K562 (cell line): ENCODE data around the gene GCNT3. TPM values are rescaled to one million over a fixed set of nuclear protein-coding genes. Genes with fewer than 3 reads are reported as not detected.

Experiments
- ASH1L ChIP-seq: fragments of 450-650 bp; IDR thresholded peaks from 2 replicates; pipeline ENCODE4 v1.6.1; 2018; ENCODE audit warnings: borderline replicate concordance, mild to moderate bottlenecking, low read depth; ENCODE audit not compliant: partially characterized antibody
- CAMTA2 ChIP-seq: fragments of 250-450 bp; sonication (Bioruptor Pico); conservative IDR thresholded peaks from 2 replicates; pipeline ENCODE4 v1.5.1; 2022
- ETV1 ChIP-seq: fragments of 450-650 bp; conservative IDR thresholded peaks from 2 replicates; pipeline ENCODE4 v1.6.1; 2016; ENCODE audit warnings: missing genetic modification characterization, control low read depth, low read depth, missing compliant biosample characterization
- HDAC6 ChIP-seq: IDR thresholded peaks from 2 replicates; pipeline ENCODE4 v1.6.1; 2012; ENCODE audit warnings: low read depth, mild to moderate bottlenecking, control low read depth, inconsistent platforms, low read length, moderate library complexity
- HEY1 ChIP-seq: fragments of 250-450 bp; sonication (Bioruptor Pico); IDR thresholded peaks from 2 replicates; pipeline ENCODE4 v1.5.0; 2020; ENCODE audit warnings: mild to moderate bottlenecking, moderate library complexity, borderline replicate concordance
- KAT7 ChIP-seq: sonication (generic); formaldehyde crosslinking; IDR thresholded peaks from 2 replicates; pipeline ENCODE4 v1.8.0; 2022; ENCODE audit warnings: missing genetic modification reagents, mild to moderate bottlenecking, borderline replicate concordance
- MYNN ChIP-seq, 2 experiments: sonication (generic); formaldehyde crosslinking in 1 of 2; IDR thresholded peaks; 2 replicates each; pipeline versions ENCODE4 v1.5.0 to v1.6.1; 2016 to 2020; ENCODE audit warnings: antibody characterized with exemption in 1 of 2, missing genetic modification reagents in 1 of 2
- PHF20 ChIP-seq: fragments of 450-650 bp; IDR thresholded peaks from 2 replicates; pipeline ENCODE4 v1.6.1; 2018; ENCODE audit not compliant: partially characterized antibody
- POLR2AphosphoS2 ChIP-seq: IDR thresholded peaks from 2 replicates; pipeline ENCODE4 v1.6.1; 2012; ENCODE audit warnings: low read length, improper control_type of control experiment
- PTTG1 ChIP-seq: fragments of 450-650 bp; IDR thresholded peaks from 2 replicates; pipeline ENCODE4 v1.6.1; 2016; ENCODE audit warnings: low read depth, mild to moderate bottlenecking, missing genetic modification characterization, missing compliant biosample characterization
- SAP30 ChIP-seq: fragments of 200-600 bp; sonication (generic); IDR thresholded peaks from 2 replicates; pipeline ENCODE4 v1.6.1; 2012; ENCODE audit warnings: borderline replicate concordance, low read depth, mild to moderate bottlenecking, moderate library complexity, low read length, control low read depth, inconsistent platforms; ENCODE audit not compliant: insufficient read depth, poor library complexity, severe bottlenecking
- SMC3 ChIP-seq: conservative IDR thresholded peaks from 2 replicates; pipeline ENCODE4 v1.6.1; 2011; ENCODE audit warnings: low read depth, low read length, improper control_type of control experiment; ENCODE audit not compliant: insufficient read depth
- SOX6 ChIP-seq: fragments of 450-650 bp; IDR thresholded peaks from 2 replicates; pipeline ENCODE4 v1.6.1; 2014; ENCODE audit warnings: mild to moderate bottlenecking
- ZFP30 ChIP-seq: fragments of 250-450 bp; sonication (Bioruptor Pico); IDR thresholded peaks from 2 replicates; pipeline ENCODE4 v1.8.0; 2022; ENCODE audit warnings: moderate library complexity, mild to moderate bottlenecking, inconsistent platforms, borderline replicate concordance
- ZNF764 ChIP-seq: fragments of 250-450 bp; sonication (Bioruptor Pico); IDR thresholded peaks from 2 replicates; pipeline ENCODE4 v1.4.0; 2020; ENCODE audit warnings: low read depth, mild to moderate bottlenecking, moderate library complexity
- ZNF780A ChIP-seq: fragments of 250-450 bp; sonication (Bioruptor Pico); IDR thresholded peaks from 2 replicates; pipeline ENCODE4 v1.5.0; 2021; ENCODE audit warnings: mild to moderate bottlenecking
- polyA plus RNA-seq, 8 experiments: library from polyadenylated mRNA; depleted of rRNA in 4 of 8; stranded (reverse) in 5 of 8; unstranded in 3 of 8; fragments of >200 nt; fragmentation: Nextera tagmentation in 2 of 8; fragmentation: Illumina TruSeq in 1 of 8; extraction: Ambion mirVana in 2 of 8; extraction: Trizol in 1 of 8; gene quantifications; 2 replicates each; pipeline versions ENCODE4 v1.2.1 to v1.2.3, GENCODE V29; 2011 to 2014; ENCODE audit warnings: inconsistent platforms in 1 of 8, missing spikeins in 1 of 8
- total RNA-seq, 7 experiments: library from RNA; depleted of rRNA in 6 of 7; stranded (reverse); fragments of >200 nt in 6 of 7; fragmentation: Illumina TruSeq in 2 of 7; extraction: Trizol in 2 of 7; gene quantifications; 2 replicates each; pipeline versions ENCODE4 v1.2.1 to v1.2.3, GENCODE V29; 2011 to 2021; ENCODE audit warnings: low replicate concordance in 1 of 7
- TF ChIP-seq, protein P1 (sequence below), 2 experiments: IDR thresholded peaks; 2 replicates each; pipeline ENCODE4 v1.6.1; 2012; ENCODE audit warnings: improper control_type of control experiment in 2 of 2, low read depth in 2 of 2, low read length in 2 of 2, borderline replicate concordance in 1 of 2
- TF ChIP-seq, protein P2 (sequence below): fragments of 450-650 bp; formaldehyde crosslinking; IDR thresholded peaks from 2 replicates; pipeline ENCODE4 v1.4.0; 2020; ENCODE audit warnings: mild to moderate bottlenecking
- TF ChIP-seq, protein P3 (sequence below): sonication (generic); formaldehyde crosslinking; IDR thresholded peaks from 2 replicates; pipeline ENCODE4 v1.4.0; 2020; ENCODE audit warnings: mild to moderate bottlenecking, missing genetic modification reagents
- TF ChIP-seq, protein P4 (sequence below), 2 experiments: IDR thresholded peaks; 2 replicates each; pipeline ENCODE4 v1.6.1; 2011; ENCODE audit warnings: borderline replicate concordance in 1 of 2, control low read depth in 1 of 2, low read depth in 1 of 2, low read length in 1 of 2, mild to moderate bottlenecking in 1 of 2, mixed read lengths in 1 of 2, moderate library complexity in 1 of 2; ENCODE audit not compliant: insufficient read depth in 1 of 2, insufficient read length in 1 of 2, poor library complexity in 1 of 2, severe bottlenecking in 1 of 2; ENCODE audit errors: extremely low read depth in 1 of 2

The GCNT3 gene
- total and polyA plus RNA-seq, 9 of the 15 experiments (the other 6 are each of a cell fraction or from before 2014, with no cell fraction given), result 0.07 to 0.35 (median 0.11) TPM; not detected in 4

DNA sequence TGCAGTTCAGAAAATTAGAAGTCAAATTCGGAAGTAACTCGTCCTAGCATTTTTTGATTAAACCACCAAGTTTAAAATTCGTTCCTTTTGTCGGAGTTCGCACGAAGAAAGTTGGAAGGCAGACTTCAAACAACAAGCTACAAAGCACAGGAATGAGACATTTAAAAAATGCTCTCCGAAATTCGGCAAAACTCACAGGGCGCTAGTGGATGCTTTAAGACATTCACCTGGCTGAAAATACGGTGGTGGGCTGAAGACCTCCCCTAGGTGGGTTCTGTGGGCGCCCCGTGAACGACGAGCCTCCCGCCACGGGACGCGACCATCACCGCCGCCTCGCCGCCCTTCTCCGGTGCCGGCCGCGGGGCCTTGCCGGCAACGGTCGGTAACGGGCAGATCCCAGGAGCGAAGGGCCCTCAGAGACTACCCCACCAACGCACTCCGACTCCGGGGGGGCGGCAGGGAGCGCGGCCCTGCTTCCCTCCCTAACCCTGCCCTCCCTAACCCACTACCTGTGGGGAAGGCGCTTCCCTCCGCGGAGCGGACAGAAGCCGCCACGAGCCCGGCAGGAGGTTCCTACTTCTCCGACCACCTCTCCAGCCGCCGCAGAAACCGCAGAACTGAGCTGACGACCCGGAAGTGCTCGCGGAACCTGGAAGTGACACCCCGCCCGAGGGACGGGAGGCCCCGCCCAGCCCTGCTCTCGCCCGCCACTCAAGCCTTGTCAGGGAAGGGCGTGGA, 45.5 kb downstream of the GCNT3 start, which contains the start of gene GTF2A2 (continued):
- no peak for TF ChIP-seq ETV1 (tag)
- TF ChIP-seq ZNF780A, result no peak
- TF ChIP-seq, protein P1, sequence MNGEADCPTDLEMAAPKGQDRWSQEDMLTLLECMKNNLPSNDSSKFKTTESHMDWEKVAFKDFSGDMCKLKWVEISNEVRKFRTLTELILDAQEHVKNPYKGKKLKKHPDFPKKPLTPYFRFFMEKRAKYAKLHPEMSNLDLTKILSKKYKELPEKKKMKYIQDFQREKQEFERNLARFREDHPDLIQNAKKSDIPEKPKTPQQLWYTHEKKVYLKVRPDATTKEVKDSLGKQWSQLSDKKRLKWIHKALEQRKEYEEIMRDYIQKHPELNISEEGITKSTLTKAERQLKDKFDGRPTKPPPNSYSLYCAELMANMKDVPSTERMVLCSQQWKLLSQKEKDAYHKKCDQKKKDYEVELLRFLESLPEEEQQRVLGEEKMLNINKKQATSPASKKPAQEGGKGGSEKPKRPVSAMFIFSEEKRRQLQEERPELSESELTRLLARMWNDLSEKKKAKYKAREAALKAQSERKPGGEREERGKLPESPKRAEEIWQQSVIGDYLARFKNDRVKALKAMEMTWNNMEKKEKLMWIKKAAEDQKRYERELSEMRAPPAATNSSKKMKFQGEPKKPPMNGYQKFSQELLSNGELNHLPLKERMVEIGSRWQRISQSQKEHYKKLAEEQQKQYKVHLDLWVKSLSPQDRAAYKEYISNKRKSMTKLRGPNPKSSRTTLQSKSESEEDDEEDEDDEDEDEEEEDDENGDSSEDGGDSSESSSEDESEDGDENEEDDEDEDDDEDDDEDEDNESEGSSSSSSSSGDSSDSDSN (IDR thresholded peaks at IDR 0.05; ENCODE audit: borderline replicate concordance in 1 of 2, low read depth in 2 of 2, low read length in 2 of 2), result peak in 1 of 2 experiments; percentile 29; a peak in 1 of 4 replicates
- peak; percentile 98 for TF ChIP-seq POLR2AphosphoS2
- TF ChIP-seq, protein P2, sequence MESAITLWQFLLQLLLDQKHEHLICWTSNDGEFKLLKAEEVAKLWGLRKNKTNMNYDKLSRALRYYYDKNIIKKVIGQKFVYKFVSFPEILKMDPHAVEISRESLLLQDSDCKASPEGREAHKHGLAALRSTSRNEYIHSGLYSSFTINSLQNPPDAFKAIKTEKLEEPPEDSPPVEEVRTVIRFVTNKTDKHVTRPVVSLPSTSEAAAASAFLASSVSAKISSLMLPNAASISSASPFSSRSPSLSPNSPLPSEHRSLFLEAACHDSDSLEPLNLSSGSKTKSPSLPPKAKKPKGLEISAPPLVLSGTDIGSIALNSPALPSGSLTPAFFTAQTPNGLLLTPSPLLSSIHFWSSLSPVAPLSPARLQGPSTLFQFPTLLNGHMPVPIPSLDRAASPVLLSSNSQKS (CRISPR knock-in tag), result no peak
- TF ChIP-seq ZFP30, result no peak
- peak; percentile 88 for TF ChIP-seq PHF20
- no peak for TF ChIP-seq HDAC6
- TF ChIP-seq SOX6, result peak; percentile 46; the same call in 1 of the 2 replicates
- no peak; the same call in 1 of the 2 replicates for TF ChIP-seq HEY1 (CRISPR knock-in tag)
- no peak for TF ChIP-seq CAMTA2 (CRISPR knock-in tag)
- TF ChIP-seq SMC3, result no peak
- no peak for TF ChIP-seq PTTG1
- TF ChIP-seq KAT7 (CRISPR knock-in tag), result peak; percentile 89; the same call in 1 of the 2 replicates
- TF ChIP-seq ASH1L, result no peak
- TF ChIP-seq, protein P3, sequence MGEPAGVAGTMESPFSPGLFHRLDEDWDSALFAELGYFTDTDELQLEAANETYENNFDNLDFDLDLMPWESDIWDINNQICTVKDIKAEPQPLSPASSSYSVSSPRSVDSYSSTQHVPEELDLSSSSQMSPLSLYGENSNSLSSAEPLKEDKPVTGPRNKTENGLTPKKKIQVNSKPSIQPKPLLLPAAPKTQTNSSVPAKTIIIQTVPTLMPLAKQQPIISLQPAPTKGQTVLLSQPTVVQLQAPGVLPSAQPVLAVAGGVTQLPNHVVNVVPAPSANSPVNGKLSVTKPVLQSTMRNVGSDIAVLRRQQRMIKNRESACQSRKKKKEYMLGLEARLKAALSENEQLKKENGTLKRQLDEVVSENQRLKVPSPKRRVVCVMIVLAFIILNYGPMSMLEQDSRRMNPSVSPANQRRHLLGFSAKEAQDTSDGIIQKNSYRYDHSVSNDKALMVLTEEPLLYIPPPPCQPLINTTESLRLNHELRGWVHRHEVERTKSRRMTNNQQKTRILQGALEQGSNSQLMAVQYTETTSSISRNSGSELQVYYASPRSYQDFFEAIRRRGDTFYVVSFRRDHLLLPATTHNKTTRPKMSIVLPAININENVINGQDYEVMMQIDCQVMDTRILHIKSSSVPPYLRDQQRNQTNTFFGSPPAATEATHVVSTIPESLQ, result 0 out of 2 replicates have a peak, but pooled peaks have one; percentile 58
- no peak for TF ChIP-seq SAP30
- TF ChIP-seq ZNF764 (CRISPR knock-in tag), result no peak
- TF ChIP-seq, protein P4, sequence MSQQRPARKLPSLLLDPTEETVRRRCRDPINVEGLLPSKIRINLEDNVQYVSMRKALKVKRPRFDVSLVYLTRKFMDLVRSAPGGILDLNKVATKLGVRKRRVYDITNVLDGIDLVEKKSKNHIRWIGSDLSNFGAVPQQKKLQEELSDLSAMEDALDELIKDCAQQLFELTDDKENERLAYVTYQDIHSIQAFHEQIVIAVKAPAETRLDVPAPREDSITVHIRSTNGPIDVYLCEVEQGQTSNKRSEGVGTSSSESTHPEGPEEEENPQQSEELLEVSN (IDR thresholded peaks at IDR 0.05; ENCODE audit: borderline replicate concordance in 1 of 2, extremely low read depth in 1 of 2, insufficient read depth in 1 of 2, insufficient read length in 1 of 2, low read depth in 1 of 2, low read length in 1 of 2, poor library complexity in 1 of 2, severe bottlenecking in 1 of 2), result peak in 1 of 2 experiments; percentile 78
- TF ChIP-seq MYNN (IDR thresholded peaks at IDR 0.05), result no peak
- no peak for TF ChIP-seq MYNN (CRISPR knock-in tag; IDR thresholded peaks at IDR 0.05)
